Measurements from ENCODE around the gene EML4. TPM values are rescaled to one million over a fixed set of nuclear protein-coding genes. Genes with fewer than 3 reads are reported as not detected.
A peak's percentile ranks its signal among the peaks of the same experiment; 100 is the strongest.

The EML4 gene
- total and polyA plus RNA-seq, 2 of the 13 experiments (the other 11 are each of a cell fraction or from before 2014, with no cell fraction given): 243 to 476 TPM

- TF ChIP-seq FIP1L1 (IDR thresholded peaks at IDR 0.05; ENCODE audit: borderline replicate concordance, insufficient read depth, low read depth, low read length) (no peak), GABPA (IDR thresholded peaks at IDR 0.05; ENCODE audit: low read depth, low read length) (no peak), GABPA (CRISPR knock-in tag; IDR thresholded peaks at IDR 0.05; ENCODE audit: low read depth) (peak; percentile 69), ZSCAN9 (CRISPR knock-in tag; IDR thresholded peaks at IDR 0.05; ENCODE audit: borderline replicate concordance) (peak; percentile 46; the same call in 1 of the 2 replicates), RCOR2 (CRISPR knock-in tag; IDR thresholded peaks at IDR 0.05) (peak; percentile 93), SALL2 (CRISPR knock-in tag; IDR thresholded peaks at IDR 0.05) (0 out of 2 replicates have a peak, but pooled peaks have one; percentile 52), ZNF512B (CRISPR knock-in tag; IDR thresholded peaks at IDR 0.05; ENCODE audit: borderline replicate concordance) (no peak), NFATC3 (CRISPR knock-in tag; IDR thresholded peaks at IDR 0.05) (no peak), ZNF563 (CRISPR knock-in tag; IDR thresholded peaks at IDR 0.05) (no peak), MAX (IDR thresholded peaks at IDR 0.05) (peak; percentile 77), KDM3A (CRISPR knock-in tag; IDR thresholded peaks at IDR 0.05; ENCODE audit: low read depth) (peak; percentile 77; the same call in 1 of the 2 replicates), SOX5 (CRISPR knock-in tag; IDR thresholded peaks at IDR 0.05; ENCODE audit: borderline replicate concordance) (peak; percentile 99), AGO1 (IDR thresholded peaks at IDR 0.05; ENCODE audit: low read depth, low read length, poor library complexity, severe bottlenecking) (no peak), TBX3 (IDR thresholded peaks at IDR 0.05; ENCODE audit: borderline replicate concordance) (peak; percentile 54; the same call in 1 of the 2 replicates), RORA (CRISPR knock-in tag; IDR thresholded peaks at IDR 0.05) (no peak), IKZF4 (CRISPR knock-in tag; IDR thresholded peaks at IDR 0.05; ENCODE audit: borderline replicate concordance, low read depth, not compliant biosample characterization) (no peak), U2AF1 (optimal IDR thresholded peaks at IDR 0.05; ENCODE audit: low read depth, low read length) (no peak), PRMT3 (CRISPR knock-in tag; IDR thresholded peaks at IDR 0.05; ENCODE audit: borderline replicate concordance, low read depth) (no peak), ATRX (CRISPR knock-in tag; IDR thresholded peaks at IDR 0.05; ENCODE audit: borderline replicate concordance) (no peak), KLF16 (CRISPR knock-in tag; IDR thresholded peaks at IDR 0.05) (peak in 1 of 2 experiments; percentile 88; a peak in 2 of 4 replicates), PHF8 (CRISPR knock-in tag; IDR thresholded peaks at IDR 0.05) (peak; percentile 47; the same call in 1 of the 2 replicates)
Measured at GRCh38 chr2:42135381-42136312, 33.5 kb upstream of the EML4 start (continued).

Data from HepG2 (cell line).